GM19395 (cell line): Measurements from ENCODE around the gene ANO9.
"Not testable (repeated sequence)": the region's sequence is repeated elsewhere in the genome, so short reads cannot be mapped to it uniquely, and the experiment has no call there.

Source experiments
- ATAC-seq: cut with Tn5 transposase; IDR thresholded peaks from one replicate; pipeline ENCODE4 v1.9.1; 2021; ENCODE audit warnings: mild to moderate bottlenecking, moderate library complexity; ENCODE audit not compliant: unreplicated experiment

The ANO9 gene

DNA sequence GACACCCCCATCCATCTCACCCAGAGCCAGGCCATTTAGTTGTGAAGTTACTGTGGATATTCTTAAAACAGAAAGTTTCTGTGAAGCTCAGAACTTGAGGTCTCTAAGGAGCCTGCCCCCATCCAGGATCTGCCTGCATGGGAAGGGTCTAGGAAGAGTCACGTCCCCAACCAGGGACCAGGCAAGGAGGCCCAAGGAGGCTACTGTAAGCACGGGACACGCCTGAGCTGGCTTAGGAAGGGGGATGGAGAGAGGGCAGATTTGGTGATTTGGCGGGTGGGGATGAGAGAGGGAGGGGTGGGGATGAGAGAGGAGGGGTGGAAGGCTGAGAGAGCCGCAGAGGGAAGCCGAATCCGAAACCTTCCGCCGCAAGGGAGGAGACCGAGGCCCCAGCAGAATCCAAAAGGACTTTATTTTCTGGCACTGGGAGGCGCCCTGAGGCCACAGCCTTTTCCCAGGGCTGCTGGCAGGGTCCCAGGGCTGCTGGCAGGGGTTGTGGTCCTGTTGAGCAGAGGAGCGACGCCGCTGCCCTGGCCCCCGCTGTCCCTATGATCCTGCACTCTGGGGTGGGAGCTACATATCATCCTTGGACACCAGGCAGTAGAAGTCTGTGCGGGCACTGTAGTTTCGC, 36.4 kb downstream of the ANO9 start:
- ATAC-seq, result no peak

DNA sequence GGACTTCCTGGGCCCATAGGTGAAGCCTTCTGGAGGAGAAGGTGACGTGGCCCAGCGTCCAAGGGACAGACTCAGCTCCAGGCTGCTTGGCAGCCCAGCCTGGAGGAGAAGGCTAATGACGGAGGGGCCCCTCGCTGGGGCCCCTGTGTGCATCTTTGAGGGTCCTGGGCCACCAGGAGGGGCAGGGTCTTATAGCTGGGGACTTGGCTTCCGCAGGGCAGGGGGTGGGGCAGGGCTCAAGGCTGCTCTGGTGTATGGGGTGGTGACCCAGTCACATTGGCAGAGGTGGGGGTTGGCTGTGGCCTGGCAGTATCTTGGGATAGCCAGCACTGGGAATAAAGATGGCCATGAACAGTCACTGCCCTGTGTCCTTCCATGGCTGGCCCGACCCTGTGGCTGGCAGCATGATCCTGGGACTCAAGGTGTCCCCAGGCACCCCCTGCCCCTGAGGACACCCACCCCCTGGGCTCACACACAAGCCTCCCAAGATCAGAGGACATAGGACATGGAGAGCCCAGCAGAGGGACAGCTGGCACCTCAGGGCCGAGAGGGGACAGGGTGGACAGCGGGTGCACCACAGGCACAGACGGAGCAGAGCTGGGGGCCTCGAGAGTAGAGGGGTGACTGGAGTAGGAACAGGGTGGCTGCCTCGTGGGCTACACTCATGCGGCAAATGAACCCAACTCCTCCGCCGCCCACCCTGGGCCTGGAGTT, 37.1 kb downstream of the ANO9 start:
- ATAC-seq, result no peak

DNA sequence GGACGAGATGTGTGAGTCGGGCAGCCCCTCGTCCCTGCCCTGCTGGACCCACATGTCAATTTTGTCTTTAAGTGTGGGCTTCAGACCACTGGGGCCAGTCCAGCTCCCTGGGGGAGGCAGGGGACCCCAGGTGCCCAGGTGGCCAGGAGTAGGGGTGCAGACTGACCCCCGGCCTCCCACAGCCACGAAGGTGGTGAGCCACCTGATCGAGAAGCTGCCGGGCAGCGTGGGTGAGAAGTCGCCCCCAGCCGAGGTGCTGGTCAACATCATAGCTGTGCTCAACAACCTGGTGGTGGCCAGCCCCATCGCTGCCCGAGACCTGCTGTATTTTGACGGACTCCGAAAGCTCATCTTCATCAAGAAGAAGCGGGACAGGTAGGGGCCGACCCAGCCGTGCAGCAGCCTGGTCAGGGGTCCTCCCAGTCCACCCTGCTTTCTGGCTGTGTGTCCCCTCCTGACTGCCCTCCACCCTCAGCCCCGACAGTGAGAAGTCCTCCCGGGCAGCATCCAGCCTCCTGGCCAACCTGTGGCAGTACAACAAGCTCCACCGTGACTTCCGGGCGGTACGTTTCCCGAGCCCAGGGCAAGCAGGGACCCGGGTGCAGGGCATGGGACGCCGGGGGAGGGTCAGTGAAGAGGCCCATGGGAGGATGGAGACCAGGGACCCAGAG, 37.9 kb downstream of the ANO9 start:
- no peak for ATAC-seq

DNA sequence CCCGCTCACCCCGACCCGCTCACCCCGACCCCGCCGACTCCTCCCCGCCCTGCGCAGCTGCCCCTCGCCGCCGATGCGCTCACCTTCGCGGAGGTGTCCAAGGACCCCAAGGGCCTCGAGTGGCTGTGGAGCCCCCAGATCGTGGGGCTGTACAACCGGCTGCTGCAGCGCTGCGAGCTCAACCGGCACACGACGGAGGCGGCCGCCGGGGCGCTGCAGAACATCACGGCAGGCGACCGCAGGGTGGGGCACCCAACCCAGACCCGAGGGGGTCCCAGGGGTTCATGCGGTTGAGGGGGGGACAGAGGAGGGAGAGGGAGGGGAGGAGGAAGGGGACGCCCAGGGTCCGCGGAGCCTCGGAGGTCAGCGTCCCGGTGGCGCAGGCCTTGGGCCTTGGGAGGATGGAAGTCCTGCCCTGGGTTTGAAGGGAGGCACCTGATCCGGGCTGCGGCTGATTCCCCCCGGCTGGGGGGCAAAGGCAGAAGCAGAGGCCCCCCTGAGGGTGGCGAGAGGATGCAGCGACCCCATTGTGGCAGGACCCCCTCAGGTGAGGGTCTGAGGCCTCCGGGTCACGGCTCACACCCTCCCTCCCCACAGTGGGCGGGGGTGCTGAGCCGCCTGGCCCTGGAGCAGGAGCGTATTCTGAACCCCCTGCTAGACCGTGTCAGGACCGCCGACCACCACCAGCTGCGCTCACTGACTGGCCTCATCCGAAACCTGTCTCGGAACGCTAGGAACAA, 38.6 kb downstream of the ANO9 start:
- no peak for ATAC-seq

DNA sequence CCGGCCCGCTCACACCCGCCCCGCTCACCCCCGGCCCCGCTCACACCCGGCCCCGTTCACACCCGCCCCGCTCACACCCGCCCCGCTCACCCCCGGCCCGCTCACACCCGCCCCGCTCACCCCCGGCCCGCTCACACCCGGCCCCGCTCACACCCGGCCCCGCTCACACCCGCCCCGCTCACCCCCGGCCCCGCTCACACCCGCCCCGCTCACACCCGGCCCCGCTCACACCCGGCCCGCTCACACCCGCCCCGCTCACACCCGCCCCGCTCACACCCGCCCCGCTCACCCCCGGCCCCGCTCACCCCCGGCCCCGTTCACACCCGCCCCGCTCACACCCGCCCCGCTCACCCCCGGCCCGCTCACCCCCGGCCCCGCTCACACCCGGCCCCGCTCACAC, 40.6 kb downstream of the ANO9 start:
- not testable (repeated sequence) for ATAC-seq

DNA sequence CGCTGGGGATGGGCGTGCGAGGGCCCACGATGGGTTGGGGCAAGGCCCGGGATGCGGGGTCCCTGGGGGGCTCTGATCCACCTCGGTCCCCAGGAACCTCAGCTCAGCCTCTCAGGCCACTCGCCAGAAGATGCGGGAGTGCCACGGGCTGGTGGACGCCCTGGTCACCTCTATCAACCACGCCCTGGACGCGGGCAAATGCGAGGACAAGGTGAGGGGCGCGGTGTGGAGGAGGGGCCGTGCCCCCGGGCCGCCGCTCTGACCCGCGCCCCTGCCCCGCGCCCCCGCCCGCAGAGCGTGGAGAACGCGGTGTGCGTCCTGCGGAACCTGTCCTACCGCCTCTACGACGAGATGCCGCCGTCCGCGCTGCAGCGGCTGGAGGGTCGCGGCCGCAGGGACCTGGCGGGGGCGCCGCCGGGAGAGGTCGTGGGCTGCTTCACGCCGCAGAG, 41.5 kb downstream of the ANO9 start:
- ATAC-seq, result no peak

DNA sequence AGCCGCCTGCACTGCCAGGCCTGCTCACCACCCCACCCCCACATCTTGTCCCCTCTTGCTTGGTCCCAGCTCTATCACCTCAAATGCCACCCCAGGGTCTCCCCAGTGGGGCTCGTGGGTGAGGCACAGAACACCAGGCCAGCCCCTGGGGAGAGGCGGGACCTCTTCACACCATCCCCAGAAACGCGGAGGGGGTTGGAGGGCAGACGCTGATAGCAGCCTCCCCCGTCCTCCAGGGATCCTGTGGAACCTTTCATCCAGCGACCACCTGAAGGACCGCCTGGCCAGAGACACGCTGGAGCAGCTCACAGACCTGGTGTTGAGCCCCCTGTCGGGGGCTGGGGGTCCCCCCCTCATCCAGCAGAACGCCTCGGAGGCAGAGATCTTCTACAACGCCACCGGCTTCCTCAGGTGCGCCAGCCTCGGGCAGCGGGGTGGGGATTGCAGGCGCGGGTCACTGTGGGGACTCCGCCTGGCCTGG, 42.0 kb downstream of the ANO9 start:
- ATAC-seq, result no peak

DNA sequence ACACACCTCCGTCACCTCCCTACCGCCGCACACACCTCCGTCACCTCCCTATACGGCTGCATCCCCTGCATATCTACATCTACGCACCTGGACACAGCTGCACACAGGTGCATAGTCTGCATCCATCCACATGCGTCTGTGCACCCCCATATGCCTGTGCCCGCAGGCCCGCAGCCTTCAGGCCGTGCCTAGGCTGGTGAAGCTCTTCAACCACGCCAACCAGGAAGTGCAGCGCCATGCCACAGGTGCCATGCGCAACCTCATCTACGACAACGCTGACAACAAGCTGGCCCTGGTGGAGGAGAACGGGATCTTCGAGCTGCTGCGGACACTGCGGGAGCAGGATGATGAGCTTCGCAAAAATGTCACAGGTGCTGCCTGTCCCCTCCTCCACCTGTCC, 43.0 kb downstream of the ANO9 start:
- ATAC-seq, result no peak

DNA sequence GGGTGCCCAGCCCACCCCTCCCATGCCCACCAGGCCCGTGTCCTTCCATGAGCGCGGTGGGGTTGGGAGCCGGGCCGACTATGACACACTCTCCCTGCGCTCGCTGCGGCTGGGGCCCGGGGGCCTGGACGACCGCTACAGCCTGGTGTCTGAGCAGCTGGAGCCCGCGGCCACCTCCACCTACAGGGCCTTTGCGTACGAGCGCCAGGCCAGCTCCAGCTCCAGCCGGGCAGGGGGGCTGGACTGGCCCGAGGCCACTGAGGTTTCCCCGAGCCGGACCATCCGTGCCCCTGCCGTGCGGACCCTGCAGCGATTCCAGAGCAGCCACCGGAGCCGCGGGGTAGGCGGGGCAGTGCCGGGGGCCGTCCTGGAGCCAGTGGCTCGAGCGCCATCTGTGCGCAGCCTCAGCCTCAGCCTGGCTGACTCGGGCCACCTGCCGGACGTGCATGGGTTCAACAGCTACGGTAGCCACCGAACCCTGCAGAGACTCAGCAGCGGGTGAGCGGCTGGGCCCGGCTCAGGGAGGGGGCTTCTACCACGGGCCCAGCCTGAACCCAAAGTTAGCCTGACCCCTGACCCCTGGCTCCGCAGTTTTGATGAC, 44.8 kb downstream of the ANO9 start:
- ATAC-seq, result no peak

DNA sequence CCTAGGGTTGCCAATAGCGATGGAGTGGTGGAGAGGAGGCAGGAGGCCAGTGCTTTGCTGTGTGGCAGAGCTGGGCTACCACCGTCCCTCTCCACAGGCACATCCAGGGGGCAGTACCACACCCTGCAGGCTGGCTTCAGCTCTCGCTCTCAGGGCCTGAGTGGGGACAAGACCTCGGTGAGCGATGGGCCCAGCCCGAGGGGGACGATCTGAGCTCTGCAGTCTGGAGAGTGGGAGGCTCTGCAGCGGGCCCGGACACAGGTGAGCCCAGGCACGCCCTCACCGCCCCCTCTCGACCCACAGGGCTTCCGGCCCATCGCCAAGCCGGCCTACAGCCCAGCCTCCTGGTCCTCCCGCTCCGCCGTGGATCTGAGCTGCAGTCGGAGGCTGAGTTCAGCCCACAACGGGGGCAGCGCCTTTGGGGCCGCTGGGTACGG, 45.3 kb downstream of the ANO9 start:
- no peak for ATAC-seq

DNA sequence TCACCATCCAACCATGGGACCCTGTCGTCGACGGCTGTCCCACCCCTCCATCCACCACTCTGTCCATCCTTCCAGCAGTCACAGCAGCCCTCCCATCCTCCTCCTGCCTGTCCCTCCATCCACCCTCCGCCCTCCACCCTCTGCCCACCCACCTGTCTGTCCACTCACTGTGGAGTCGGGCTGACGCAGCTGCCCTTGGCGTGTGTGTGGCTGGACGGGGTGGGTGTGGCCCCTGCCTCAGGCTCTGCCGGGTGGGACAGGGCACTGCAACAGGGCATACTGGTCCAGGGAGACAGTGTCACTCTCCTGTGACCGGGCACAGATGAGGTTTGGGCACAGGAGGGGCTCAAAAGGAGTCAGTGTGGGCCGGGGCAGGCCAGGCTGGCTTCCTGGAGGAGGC, 45.9 kb downstream of the ANO9 start:
- no peak for ATAC-seq

DNA sequence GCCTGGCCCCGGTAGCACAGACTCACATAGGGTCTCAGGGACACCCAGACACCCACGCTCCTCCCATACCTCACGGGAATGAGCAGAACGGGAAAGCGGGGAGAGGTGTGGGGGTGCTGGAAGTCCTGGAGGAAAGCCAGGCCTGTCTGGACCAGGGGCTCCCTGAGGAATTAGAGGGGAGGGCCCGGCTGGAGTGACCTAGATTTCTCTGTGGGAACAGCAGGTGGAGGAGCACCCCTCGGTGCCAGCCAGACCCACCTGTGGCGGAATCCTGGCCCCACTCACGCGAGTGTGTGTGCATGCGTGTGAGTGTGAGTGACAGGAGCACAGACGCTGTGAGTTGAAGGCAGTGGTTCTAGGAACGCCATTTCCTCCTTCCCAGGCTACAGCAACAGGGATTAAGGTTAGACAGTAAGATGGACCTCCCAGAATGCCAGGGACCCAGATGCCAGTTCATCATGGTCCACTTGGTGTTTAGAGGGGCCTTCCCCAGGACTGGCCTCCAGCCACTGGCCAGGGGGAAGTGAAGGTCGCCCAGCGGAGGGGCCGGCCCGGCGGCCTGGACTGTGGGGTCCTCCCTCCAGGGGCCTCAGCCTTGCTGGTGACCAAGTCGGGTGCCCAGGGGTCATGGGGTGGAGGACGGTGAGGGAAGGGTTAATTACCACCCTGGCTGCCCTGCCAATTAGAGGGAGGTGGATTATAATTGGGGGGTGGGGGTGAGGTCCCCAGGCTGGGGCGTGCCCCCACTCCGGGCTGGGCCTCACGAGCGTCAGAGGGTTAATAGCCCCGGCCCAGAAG, 46.8 kb downstream of the ANO9 start:
- ATAC-seq, result no peak

DNA sequence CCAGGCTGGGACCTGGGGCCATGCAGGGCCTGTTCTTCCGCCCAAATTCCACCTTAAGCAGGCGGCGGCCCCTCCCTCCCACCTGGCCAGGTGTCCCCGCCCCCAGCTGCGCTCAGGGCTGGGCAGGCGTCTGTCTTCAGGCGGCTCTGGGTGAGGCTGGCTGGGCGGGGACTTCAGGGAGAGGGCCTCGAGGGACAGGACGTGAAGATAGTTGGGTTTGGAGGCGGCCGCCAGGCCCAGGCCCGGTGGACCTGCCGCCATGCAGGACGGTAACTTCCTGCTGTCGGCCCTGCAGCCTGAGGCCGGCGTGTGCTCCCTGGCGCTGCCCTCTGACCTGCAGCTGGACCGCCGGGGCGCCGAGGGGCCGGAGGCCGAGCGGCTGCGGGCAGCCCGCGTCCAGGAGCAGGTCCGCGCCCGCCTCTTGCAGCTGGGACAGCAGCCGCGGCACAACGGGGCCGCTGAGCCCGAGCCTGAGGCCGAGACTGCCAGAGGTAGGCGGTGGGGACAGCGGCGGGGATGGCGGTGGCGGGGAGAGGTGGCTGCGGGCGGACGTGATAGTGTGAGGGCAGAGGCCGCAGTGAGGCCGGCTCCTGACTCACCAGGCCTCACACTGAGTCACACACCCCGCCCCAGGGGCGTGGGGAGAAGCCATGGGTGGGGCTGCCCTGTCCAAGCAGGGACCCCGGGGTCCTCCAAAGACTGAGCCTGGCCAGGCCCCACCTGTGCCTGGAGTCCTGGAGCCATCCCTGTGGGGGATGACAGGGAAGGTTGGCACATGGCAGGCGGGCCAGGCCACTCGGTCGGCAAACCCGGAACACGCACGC, 47.6 kb downstream of the ANO9 start, which contains the start of gene PKP3:
Gene PKP3 (plus strand): TSS at position 176 of the 824 bp plus-strand sequence. CDS start 84 bp downstream, at position 260.
- no peak for ATAC-seq

DNA sequence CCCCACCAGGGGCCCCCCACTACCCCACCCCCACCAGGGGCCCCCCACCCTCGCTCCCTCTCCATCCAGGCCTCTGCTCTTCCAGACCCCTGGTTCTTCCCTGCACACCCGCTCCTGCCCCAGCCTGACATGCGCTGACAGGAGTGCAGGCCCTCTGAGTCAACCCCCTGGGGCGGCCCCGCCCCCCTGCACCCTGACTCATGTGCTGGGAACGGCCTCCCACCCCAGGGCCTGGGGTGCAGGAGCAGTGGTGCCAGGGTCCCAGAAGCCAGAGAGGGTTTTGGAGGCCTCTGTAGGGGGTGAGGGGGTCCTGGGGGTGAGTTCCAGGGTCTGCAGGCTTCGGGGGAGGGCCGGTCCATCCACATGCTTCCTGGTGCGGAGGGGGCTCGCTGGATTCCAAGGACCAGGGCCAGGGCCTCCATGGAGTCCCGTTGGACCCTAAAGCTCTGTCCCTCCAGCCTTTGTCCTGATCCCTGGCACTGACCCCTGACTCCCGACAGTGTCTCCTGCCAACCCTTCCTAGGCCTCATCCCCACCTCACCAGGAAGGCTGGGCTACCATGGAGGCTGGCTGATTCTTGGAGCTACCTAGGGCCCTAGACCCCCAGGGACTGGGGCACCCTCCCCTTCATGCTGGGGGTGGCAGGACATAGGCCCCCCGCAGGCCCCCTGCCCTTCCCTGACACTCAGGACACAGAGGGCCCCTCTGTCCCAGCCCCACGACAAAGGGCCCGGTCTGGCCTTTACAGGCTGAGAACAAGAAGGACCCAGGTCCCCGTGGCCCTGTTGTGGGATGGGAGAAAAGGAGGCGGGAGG, 48.4 kb downstream of the ANO9 start:
- no peak for ATAC-seq

DNA sequence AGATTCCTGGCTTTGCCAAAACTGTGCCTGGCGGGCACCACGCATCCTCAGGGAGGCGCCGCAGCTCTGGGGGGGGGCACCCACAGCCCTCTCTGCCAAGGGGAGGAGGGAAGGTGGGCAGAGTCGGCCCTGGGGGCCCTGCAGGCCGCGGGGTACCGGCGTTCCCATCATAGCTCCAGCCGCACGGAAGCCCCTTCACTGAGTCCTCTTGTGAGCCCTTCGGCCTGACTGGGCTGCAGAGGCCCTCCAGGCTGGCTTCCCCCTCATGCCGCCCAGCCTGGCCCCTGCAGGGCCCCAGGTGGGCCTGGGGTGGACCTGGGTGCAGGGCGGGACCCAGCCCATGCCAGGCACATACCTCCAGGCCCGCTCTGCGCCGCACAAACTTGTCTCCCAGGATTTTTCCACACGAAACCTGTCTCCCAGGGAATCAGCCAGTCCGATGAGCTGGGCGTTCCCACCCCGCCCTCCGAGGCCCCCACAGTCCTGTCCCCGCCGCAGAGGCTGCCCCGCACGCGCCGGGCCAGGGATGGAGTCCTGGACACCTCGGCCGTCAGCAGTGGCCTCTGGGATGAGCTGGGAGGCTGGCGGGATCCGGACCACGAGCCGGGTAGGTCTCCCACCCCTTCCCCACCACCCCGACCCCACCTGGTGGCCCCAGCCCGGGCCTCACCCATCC, 49.6 kb downstream of the ANO9 start:
- ATAC-seq, result no peak

DNA sequence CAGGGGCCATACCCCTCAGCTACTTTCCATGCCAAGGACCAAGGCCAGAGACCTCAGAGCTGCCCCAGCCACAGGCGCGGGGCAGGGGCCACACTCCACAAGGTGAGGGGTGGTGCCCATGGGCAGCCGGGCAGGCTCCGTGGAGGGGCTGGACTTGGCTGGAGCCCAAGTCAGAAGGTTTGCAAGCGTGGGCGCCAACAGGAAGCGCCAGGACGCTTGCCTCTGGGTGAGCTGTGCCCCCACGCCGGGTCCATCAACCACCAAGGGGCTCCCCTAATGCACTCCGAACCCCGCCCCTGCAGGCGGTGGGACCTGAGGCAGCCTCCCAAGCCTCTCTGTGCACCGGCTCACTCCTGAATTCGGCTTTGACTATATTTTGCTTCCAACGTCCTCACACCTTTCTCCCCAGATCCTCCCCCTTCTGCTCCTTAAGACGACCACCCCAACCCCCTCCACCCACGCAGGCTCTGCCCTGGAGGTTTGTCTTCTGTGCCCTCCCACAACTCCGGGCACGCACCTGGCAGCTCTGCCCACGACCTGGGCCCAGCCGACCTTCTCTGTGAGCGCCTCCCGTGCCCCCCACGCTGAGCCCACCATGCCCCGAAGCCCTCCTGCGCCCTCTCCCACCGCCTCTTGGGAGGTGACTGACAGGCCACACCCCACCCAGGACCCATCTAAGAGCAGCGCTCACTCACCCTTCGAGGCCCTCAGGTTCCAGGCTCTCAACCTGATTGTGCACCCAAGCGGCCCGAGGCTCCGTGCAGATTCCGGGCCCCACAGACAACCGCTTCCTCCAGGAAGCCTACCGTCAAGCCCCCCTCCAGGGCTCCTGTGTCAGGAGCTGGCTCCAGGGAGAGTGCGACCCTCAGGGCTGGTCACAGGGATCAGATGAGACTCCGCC, 50.4 kb downstream of the ANO9 start:
- no peak for ATAC-seq

DNA sequence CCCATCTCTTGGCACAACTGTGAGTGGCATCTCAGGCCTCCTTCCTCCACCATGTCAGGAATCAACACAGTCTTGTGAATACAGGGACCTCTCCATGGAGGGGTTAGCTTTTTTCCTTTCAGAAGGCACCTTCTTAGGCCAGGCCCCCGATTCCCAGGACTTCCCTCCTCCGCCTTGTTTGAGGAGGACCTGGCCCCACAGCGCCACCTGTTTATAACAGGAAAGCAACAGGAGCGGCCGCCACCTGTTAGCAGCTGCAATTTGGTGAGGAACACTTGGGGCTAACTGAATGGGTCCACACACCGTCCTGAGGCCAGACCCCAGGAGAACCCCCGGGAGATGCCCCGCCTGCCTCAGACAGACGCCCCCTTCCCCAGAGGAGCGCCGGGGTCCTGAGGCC, 51.6 kb downstream of the ANO9 start:
- ATAC-seq, result no peak
